ENCODE data around the gene STUM.
"Not testable (repeated sequence)": the region's sequence is repeated elsewhere in the genome, so short reads cannot be mapped to it uniquely, and the experiment has no call there.

STUM gene

DNA sequence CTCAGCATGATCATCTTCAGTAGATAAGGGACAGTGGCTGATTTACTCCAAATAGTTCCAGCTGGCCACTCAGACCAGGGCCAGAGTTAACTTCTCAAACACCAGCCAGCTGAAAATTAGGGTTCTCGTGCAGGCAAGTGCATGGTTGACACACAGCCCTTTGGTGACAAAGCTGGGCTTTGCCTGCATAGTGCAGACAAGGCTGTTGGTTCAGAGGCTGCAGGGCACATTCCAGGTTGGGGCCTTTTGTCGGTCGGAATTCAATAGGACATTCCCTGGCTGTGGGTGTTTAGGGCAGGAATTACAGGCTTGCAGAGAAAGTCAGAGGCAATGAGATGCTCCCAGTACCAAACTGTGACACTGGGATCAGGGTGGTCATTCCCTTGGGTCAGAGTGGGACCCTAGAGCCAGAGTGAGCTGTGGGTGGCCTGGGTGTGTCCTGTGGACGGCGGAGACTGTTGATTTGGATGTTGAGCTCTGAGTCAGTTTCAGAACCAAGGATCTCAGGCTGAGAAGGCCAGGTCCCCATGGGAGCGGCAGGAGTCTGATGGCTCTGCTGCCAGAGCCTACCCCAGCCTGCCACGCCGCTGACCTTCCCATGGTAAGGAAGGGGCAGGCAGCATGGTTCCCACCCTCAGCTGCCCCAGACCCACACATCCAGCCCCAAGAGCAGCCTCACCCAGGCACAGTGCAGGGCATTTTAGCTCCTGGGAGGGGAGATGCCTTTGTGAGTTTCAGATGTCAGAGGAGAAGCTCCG is 56.2 kb downstream of the STUM start:
- no peak for DNase-seq (ENCODE audit: low read depth)

- DNase-seq (ENCODE audit: low read depth), result no peak
Measured at GRCh38 chr1:226605318-226605950, 56.9 kb downstream of the STUM start.

DNA sequence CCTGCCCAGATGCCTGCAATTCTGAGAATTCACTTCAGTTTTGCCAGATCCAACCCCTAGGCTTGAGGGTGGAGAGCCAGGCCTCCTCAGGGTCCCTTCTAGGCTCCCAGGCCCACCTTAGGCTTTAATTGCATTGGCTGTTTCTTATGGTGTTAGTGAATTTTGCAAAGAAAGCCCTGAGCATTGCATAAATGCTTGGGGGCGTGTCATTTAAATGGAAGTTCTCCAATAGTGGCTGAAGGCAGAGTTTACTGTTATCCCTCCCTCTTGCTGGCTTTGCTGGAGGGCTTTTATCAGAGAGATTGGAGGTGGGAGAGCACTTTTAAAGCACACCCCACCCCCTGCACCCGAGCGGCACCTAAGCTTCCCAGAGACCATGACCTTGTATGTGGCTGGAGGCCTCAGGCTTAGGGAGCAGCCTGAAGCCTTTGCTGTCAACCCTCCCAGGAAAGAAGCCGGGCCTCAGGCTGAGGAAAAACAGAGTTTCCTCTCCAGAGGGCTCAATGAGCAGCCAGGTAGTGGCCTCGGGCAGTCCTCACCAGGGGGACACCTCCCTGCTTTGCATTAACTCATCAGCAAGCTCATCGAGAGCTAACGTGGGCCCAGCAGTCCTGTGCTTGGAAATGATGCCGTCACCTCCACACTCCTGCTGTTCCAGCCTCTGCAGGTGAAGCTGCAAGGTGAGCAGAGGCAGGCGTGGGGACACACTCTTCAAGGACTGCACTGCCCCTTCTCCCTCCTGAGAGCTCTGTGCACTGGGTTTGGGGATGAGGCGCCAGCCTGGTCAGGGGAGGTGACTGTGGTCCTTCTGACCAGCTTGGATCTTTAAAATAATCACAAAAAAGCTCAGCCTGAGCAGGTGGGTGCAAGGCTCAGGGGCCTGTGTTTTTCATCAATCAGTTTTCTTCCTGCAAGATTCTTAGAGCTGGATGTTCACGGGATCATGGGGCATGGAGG is 58.0 kb downstream of the STUM start:
- no peak for DNase-seq (ENCODE audit: low read depth)

- no peak for DNase-seq (ENCODE audit: low read depth)
Measured at GRCh38 chr1:226607268-226607660, 58.7 kb downstream of the STUM start.

DNA sequence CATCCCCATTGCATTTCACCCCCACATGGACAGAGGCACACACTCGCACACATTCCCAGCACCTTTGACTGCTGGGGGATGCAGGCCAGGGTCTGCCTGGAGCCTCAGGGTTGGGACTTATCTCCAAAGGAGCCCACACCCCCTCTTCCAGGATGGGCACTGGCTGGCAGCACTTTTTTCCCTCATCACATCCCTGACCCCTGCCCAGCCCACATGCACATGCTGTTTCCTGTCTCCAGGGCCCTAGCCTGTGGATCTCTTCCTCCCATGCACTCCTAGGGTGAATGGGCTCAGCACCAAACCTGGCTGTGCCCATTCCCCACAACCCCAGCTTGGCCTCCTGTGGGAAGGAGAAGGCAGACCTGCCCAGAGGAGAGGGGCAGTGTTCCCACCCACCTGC is 59.3 kb downstream of the STUM start:
- DNase-seq (ENCODE audit: low read depth), result no peak

DNA sequence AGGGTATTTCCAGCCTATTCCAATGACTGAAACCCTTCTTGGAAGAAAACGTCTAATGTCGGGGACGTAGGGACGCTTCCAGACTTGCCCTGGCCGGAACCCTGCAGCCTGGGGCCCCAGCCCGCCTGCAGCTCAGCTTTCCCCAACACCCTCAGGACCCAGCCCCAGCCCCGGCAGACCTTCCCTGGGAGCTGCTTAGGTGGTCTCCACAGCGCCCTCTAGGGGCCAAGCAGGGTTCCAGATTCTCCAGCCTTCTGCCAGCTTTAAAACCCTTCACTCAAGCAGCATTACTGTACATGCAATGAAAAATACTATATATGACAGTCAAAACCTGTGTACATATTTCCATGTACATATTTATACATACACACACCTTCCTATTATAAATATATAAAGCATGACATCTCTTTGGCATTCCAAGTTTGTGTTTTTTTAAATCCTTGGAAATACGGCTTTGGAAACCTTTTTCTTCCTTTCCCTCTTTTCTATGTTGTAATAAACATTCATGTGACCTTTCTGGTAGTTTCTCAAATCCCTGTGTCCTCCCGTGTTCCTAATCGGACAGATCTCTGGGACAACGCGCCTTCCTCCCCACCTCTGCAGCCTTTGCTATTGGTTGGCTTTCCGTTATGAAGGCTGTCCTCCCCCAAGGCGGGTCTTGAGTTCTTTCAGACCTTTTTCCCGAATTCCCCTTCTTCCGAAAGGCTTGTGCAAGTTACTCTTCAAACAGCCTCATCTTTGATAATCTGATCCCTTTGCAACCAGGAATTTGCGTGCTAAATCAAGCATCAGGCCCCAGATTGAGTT is 60.3 kb downstream of the STUM start:
- peak; percentile 33 for DNase-seq (ENCODE audit: low read depth)

DNA sequence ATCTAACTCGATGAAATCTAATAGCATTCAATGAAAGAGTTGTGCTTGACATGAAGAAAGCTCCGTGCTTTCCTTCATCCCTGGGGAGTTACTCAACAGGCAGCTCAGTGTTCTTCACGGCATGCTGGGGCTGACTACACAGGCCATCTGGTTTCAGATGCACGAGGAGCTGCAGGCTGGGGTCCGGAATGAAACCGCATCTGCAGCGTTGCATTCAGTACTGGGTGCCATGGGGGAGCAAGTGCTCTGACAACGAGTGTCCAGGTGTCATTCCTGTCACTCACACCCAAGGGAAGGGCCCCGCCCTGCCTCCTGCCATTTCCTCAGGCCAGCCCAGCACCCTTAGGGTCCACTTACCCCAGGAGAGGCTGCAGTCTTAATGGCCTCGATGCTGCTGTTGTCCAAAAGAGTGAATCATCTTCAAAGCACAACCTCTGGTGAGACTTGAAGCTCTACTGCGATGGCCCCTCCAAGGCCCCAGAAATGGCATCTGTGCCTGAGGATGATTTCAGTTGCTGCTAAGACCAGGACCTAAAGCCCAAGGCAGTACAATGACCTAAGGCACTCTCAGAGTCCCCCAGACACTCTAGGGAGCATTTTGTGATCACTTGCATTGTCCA is 61.4 kb downstream of the STUM start:
- DNase-seq (ENCODE audit: low read depth), result no peak

GRCh38 chr1:226610671-226611070 is 62.1 kb downstream of the STUM start:
- no peak for DNase-seq (ENCODE audit: low read depth)

DNA sequence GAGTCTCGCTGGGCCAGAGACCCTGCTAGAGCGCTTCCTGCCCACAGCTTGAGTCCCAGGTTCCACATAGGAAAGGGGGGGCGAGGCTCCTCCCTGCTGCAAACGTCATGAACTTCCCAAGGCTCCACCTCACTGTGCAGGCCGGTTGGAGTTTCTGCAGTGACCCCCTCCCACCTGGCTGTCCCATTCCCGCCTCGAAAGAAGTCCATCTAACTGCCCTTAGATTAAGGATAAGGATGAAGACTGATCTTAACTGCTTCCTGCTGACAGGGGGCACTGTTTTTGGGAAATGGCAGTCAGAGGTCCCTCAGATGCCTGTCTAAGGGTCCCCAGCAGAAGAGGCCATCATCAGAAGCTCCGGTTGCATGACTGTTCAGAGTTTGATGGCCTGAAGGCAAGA is 62.7 kb downstream of the STUM start:
- DNase-seq (ENCODE audit: low read depth), result no peak

GRCh38 chr1:226611980-226612379 is 63.4 kb downstream of the STUM start:
- DNase-seq (ENCODE audit: low read depth), result not testable (repeated sequence)

GRCh38 chr1:226615876-226616275 is 67.3 kb downstream of the STUM start:
- no peak for DNase-seq (ENCODE audit: low read depth)

DNA sequence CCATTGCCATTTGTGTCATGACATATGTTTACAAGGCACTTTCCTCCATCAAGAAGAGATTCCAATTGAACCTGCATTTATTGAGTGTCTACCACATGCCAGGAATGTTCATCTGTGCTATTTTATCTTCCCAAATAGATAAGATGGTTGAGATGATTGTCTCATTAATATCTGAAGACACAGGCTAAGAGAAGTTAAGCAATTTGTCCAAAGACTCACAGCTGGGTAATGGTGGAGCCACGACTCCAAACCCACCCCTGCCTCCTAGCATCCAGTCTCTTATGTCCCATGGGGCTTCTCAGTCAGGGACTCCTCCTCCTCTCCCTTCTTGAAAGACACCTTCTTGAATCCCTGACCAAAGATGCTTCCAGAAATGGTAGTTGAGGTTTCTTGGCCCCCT is 68.1 kb downstream of the STUM start:
- no peak for DNase-seq (ENCODE audit: low read depth)

- no peak for DNase-seq (ENCODE audit: low read depth)
Measured at GRCh38 chr1:226617109-226617508, 68.5 kb downstream of the STUM start.

GRCh38 chr1:226617719-226618118 is 69.2 kb downstream of the STUM start:
- DNase-seq (ENCODE audit: low read depth), result not testable (repeated sequence)

DNA sequence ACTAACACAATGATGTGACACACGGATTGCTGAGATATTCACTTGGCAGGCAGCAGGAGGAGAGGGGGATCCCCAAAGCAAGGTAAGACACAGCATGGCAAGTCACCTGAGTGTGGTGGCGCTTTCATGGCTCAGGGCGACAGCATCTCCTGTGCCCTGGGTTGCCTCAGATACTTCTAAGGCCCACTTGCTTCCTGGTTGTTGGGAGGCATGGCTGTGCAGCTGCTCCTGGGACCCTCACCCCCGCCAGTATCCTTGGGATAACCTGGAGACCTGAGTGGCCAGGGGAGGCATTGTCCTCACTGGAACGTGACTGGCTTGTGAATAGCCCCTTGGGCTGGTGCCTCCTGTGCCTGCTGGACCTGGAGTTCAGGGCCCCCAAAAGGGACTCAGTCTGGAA is 69.8 kb downstream of the STUM start:
- DNase-seq (ENCODE audit: low read depth), result no peak

GRCh38 chr1:226619031-226619430 is 70.5 kb downstream of the STUM start:
- no peak for DNase-seq (ENCODE audit: low read depth)

GRCh38 chr1:226622012-226622411 is 73.4 kb downstream of the STUM start:
- no peak for DNase-seq (ENCODE audit: low read depth)

GRCh38 chr1:226624526-226624925 is 76.0 kb downstream of the STUM start:
- DNase-seq (ENCODE audit: low read depth), result no peak

DNA sequence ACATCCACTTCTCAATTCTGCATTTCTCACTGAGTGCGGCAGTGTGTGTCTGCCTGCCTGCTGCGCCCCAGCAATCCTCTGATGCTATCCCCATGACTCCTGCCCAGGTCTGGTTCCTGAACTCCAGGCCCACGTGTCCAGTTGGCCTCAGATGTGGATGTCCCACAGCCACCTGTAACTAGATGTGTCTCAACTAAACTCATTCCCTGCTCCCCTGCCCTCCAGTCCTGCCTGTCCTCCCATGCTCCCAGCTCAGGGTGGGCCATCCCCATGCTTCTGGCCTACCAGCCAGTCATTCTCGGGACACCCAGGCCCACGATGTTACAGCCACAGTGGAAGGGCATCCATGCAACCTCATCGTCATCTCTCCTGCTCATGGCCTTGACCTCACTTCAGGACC is 76.8 kb downstream of the STUM start:
- no peak for DNase-seq (ENCODE audit: low read depth)

- DNase-seq (ENCODE audit: low read depth), result no peak
Measured at GRCh38 chr1:226625832-226626576, 77.4 kb downstream of the STUM start.

GRCh38 chr1:226626577-226626956 is 78.0 kb downstream of the STUM start:
- DNase-seq (ENCODE audit: low read depth), result peak; percentile 64

Data from stimulated activated CD8-positive, alpha-beta memory T cell treated with anti-CD3 and anti-CD28 coated beads, Interleukin-12 subunit alpha, Interleukin-12 subunit beta, amount 100 ng/mL, for 4 hours (primary cell).